GM21786 (cell line): ENCODE results near the gene PIEZO1.
"Not testable (repeated sequence)": the region's sequence is repeated elsewhere in the genome, so short reads cannot be mapped to it uniquely, and the experiment has no call there.

Experiments
- ATAC-seq: cut with Tn5 transposase; IDR thresholded peaks from one replicate; pipeline ENCODE4 v1.9.1; 2021; ENCODE audit not compliant: unreplicated experiment

PIEZO1 gene

GRCh38 chr16:88782454-88783390, 2.3 kb downstream of the PIEZO1 start:
- ATAC-seq: no peak

GRCh38 chr16:88781140-88782077, 3.6 kb downstream of the PIEZO1 start:
- peak; percentile 41 for ATAC-seq

GRCh38 chr16:88780142-88781062, 4.6 kb downstream of the PIEZO1 start:
- no peak for ATAC-seq

GRCh38 chr16:88779406-88780141, 5.4 kb downstream of the PIEZO1 start:
- ATAC-seq: no peak

- ATAC-seq: no peak
Observed at GRCh38 chr16:88778541-88779065, 6.4 kb downstream of the PIEZO1 start.

- no peak for ATAC-seq
Observed at GRCh38 chr16:88778271-88778525, 6.8 kb downstream of the PIEZO1 start.

- no peak for ATAC-seq
Observed at GRCh38 chr16:88777471-88778270, 7.3 kb downstream of the PIEZO1 start.

- ATAC-seq: no peak
Observed at GRCh38 chr16:88775825-88776224, 9.2 kb downstream of the PIEZO1 start.

- no peak for ATAC-seq
Observed at GRCh38 chr16:88774544-88775393, 10.3 kb downstream of the PIEZO1 start.

GRCh38 chr16:88773812-88774291, 11.2 kb downstream of the PIEZO1 start:
- no peak for ATAC-seq

- ATAC-seq: no peak
Observed at GRCh38 chr16:88772871-88773811, 11.9 kb downstream of the PIEZO1 start.

- ATAC-seq: not testable (repeated sequence)
Observed at GRCh38 chr16:88771781-88772180, 13.2 kb downstream of the PIEZO1 start.

GRCh38 chr16:88771294-88771772, 13.7 kb downstream of the PIEZO1 start:
- no peak for ATAC-seq

- no peak for ATAC-seq
Observed at GRCh38 chr16:88770461-88771293, 14.3 kb downstream of the PIEZO1 start.

GRCh38 chr16:88769617-88770460, 15.2 kb downstream of the PIEZO1 start:
- no peak for ATAC-seq
